ENCODE data around the gene GBX1. TPM values are rescaled to one million over a fixed set of nuclear protein-coding genes. Genes with fewer than 3 reads are reported as not detected.
A peak's percentile ranks its signal among the peaks of the same experiment; 100 is the strongest.

The GBX1 gene
- total RNA-seq, 4 donors from 2014 or later = not detected

DNA sequence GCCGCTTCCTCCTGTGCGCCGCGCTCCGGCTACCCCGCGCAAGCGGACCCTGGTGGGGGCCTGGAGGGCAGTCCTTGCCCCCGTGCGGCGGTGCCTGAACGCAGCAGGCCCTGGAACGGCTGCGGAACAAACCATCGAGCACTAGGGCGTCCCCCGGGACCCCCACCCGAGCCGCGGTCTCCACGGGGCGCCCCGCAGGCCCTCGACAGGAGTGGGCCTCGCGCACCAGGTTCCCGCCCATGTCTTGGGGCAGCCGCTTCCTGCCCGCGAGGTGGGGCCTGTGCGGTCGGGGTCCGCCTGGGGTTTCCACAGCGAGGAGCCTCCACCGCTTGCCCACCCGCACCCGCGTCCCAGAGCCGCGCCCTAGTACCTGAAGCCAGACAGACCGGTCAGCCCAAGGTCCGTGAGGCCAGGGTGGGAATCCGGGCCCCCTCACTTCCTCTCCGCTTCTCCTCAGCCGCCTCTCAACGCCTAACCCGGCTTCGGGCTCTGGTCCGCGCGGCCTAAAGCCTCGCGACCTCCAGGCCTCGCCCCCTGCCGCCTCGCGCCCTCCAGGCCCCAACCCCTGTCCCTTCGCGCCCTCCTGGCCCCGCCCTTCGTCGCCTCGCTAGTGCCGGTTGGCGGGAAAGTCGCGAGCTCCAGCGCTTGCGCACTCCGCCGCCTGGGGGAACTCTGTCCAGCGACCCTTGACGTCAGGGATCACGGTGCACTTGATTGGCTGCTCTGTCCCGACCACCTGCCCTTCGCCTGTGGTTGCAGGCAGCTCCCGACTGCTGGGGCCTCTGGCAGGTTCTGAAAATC lies 7.0 kb upstream of the GBX1 start:
- Histone ChIP-seq H3K36me3 (no peaks in the 10 kb centered on the region), H3K9me3 (no peaks in the 10 kb centered on the region), H3K4me3 (replicated peaks in 1 of 3) (no peak overlapping the region), H3K4me1 (no peaks in the 10 kb centered on the region), H3K27ac (no peak overlapping the region), H3K27me3 (no peaks in the 10 kb centered on the region)
- intact Hi-C loops (cut with DNase I) = loop anchor here (2.0 to 10.0 kb wide), 2 partner anchors 54 to 130 kb away; no protein-coding TSS in a partner anchor
- 53 to 73% methylated on average over 39 to 54 of the region's 77 CpGs for WGBS, 2 donors
- TF ChIP-seq, protein P1, sequence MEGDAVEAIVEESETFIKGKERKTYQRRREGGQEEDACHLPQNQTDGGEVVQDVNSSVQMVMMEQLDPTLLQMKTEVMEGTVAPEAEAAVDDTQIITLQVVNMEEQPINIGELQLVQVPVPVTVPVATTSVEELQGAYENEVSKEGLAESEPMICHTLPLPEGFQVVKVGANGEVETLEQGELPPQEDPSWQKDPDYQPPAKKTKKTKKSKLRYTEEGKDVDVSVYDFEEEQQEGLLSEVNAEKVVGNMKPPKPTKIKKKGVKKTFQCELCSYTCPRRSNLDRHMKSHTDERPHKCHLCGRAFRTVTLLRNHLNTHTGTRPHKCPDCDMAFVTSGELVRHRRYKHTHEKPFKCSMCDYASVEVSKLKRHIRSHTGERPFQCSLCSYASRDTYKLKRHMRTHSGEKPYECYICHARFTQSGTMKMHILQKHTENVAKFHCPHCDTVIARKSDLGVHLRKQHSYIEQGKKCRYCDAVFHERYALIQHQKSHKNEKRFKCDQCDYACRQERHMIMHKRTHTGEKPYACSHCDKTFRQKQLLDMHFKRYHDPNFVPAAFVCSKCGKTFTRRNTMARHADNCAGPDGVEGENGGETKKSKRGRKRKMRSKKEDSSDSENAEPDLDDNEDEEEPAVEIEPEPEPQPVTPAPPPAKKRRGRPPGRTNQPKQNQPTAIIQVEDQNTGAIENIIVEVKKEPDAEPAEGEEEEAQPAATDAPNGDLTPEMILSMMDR (IDR thresholded peaks at IDR 0.05) = no peak
- no peak for TF ChIP-seq POLR2A (IDR thresholded peaks at IDR 0.05)
- DNase-seq = peak in 1 of 2 donors; percentile 37

GRCh38 chr7:151173386-151174245 lies 6.1 kb upstream of the GBX1 start:
- intact Hi-C loops (cut with DNase I) = loop anchor here (2.0 to 10.0 kb wide), 2 partner anchors 53 to 131 kb away; no protein-coding TSS in a partner anchor
- no peaks in the 10 kb centered on the region for H3K27me3 ChIP-seq
- no peak overlapping the region for H3K4me3 ChIP-seq (replicated peaks in 1 of 3)
- H3K4me1 ChIP-seq = no peaks in the 10 kb centered on the region
- no peaks in the 10 kb centered on the region for H3K36me3 ChIP-seq
- no peak for TF ChIP-seq POLR2A (IDR thresholded peaks at IDR 0.05)
- TF ChIP-seq, protein P1 (IDR thresholded peaks at IDR 0.05) = no peak
- DNase-seq = no peak
- no peaks in the 10 kb centered on the region for H3K9me3 ChIP-seq
- no peak overlapping the region for H3K27ac ChIP-seq
- 84% methylated on average over 36 to 43 of the region's 43 CpGs for WGBS, 2 donors

DNA sequence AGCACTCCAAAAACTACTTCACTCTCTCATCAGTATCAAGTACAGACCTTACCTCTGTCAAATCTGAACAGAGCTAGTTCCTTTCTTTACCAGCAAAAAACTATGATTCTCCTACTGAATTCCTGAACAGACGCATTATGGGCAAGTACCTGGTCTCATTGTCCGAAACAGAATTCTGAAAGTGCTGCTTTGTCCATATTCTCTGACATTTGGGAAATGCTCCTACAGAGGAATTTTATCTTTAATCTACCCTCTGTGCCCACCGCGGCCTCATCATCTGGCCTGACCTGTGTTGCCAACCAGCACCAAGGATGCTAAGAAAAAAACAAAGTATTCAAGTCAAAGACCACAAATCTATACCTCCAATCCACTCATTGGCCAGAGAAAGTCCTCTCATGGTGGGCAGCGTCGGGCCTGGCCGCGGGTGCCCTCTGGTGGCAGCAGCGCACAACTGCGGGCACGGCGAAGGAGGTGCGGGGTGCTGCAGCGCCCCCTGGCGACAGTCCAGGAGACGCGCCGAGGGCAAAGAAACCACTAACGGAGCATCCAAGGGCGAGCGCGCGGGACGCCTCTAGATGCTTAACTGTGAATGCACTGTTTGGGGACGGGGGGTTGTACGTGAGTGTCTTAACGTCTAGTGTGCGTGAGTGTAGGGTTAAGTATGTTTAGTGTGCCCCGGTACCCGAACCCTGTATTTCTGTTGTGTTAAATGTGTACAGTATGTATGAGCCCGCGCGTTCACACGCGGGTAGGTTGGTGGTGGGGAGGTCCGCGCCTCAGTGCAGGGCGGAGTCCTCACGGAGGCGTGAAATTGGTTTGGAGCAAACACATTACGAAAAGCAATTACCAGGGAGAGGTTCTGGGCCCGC lies 5.0 kb upstream of the GBX1 start:
- no peaks in the 10 kb centered on the region for H3K27me3 ChIP-seq
- TF ChIP-seq, protein P1 (IDR thresholded peaks at IDR 0.05) = peak; percentile 1 to 100 (median 100)
- TF ChIP-seq POLR2A (IDR thresholded peaks at IDR 0.05) = no peak
- H3K4me1 ChIP-seq = peaks cover 0 to 9% of the 10 kb centered on the region in 2 donors
- H3K27ac ChIP-seq = no peak overlapping the region
- H3K36me3 ChIP-seq = no peaks in the 10 kb centered on the region
- no peaks in the 10 kb centered on the region for H3K9me3 ChIP-seq
- DNase-seq = peak; percentile 72 to 77
- 21 to 30% methylated on average over 30 to 42 of the region's 42 CpGs for WGBS, 2 donors
- no peak overlapping the region for H3K4me3 ChIP-seq (replicated peaks in 1 of 3)
- intact Hi-C loops (cut with DNase I) = loop anchor here (10.0 kb wide), 1 partner anchor 132 kb away; no protein-coding TSS in a partner anchor

DNA sequence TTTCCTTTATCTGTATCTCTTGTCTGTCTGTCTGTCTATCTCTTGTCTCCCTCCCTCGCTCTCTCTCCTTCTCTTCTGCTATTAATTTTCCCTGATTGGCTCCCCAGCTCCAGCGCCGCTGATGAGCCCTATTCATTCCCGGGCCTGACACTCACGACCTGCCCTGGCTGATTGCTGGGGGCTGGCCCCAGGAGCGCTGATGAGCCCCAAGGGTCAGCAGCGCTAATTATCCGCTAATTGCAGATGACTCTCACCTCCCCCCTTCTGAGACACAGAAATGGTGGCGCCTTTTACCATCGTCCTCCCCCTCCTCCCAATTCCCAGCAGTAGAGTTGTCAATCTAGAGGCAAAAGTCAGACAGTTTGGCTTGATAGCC lies 1.3 kb upstream of the GBX1 start:
- H3K27me3 ChIP-seq = no peaks in the 10 kb centered on the region
- H3K9me3 ChIP-seq = no peaks in the 10 kb centered on the region
- no peak for DNase-seq
- no peak overlapping the region for H3K27ac ChIP-seq
- no peak overlapping the region for H3K4me3 ChIP-seq (replicated peaks in 1 of 3)
- H3K4me1 ChIP-seq = peaks cover 5 to 20% of the 10 kb centered on the region in 2 donors
- intact Hi-C loops (cut with DNase I) = no loop called here
- 40% methylated on average over 10 of the region's 10 CpGs for WGBS, 2 donors
- no peaks in the 10 kb centered on the region for H3K36me3 ChIP-seq
- TF ChIP-seq POLR2A (IDR thresholded peaks at IDR 0.05) = no peak
- TF ChIP-seq, protein P1 (IDR thresholded peaks at IDR 0.05) = no peak
